Trophoblast cell (in vitro differentiated cells and primary cell): ENCODE results near the gene GABRA5.

Experiments used
- DNase-seq, 2 donors: peaks; one replicate each; pipeline ENCODE4 v3.0.0-alpha.2; 2016
- H2AFZ ChIP-seq: 2 replicates; pipeline ENCODE4 v1.6.1; 2013; ENCODE audit warnings: low read length, moderate library complexity, mild to moderate bottlenecking; ENCODE audit not compliant: insufficient read depth, poor library complexity
- H2AK5ac ChIP-seq: 2 replicates; pipeline ENCODE4 v1.6.1; 2013; ENCODE audit warnings: mild to moderate bottlenecking, low read length
- H2BK120ac ChIP-seq: 2 replicates; pipeline ENCODE4 v1.6.1; 2013; ENCODE audit warnings: low read length, mild to moderate bottlenecking, moderate library complexity; ENCODE audit not compliant: insufficient read depth, poor library complexity
- H2BK12ac ChIP-seq: 2 replicates; pipeline ENCODE4 v1.6.1; 2013; ENCODE audit warnings: mild to moderate bottlenecking, low read length, moderate library complexity
- H2BK5ac ChIP-seq: 2 replicates; pipeline ENCODE4 v1.6.1; 2013; ENCODE audit warnings: low read length, low read depth, moderate library complexity, mild to moderate bottlenecking; ENCODE audit not compliant: poor library complexity
- H3K14ac ChIP-seq: 2 replicates; pipeline ENCODE4 v1.6.1; 2013; ENCODE audit warnings: mild to moderate bottlenecking, low read length
- H3K18ac ChIP-seq: 2 replicates; pipeline ENCODE4 v1.6.1; 2013; ENCODE audit warnings: mild to moderate bottlenecking, low read length
- H3K23ac ChIP-seq: 2 replicates; pipeline ENCODE4 v1.6.1; 2013; ENCODE audit warnings: low read length
- H3K27ac ChIP-seq: 2 replicates; pipeline ENCODE4 v1.5.1; 2013; ENCODE audit warnings: low read depth, mild to moderate bottlenecking, inconsistent platforms, low read length, moderate library complexity
- H3K27me3 ChIP-seq: 2 replicates; pipeline ENCODE4 v1.6.1; 2013; ENCODE audit warnings: inconsistent platforms, mild to moderate bottlenecking, low read length, moderate library complexity; ENCODE audit not compliant: insufficient read depth
- H3K36me3 ChIP-seq, 2 experiments: 1 replicate in 1 of 2; 2 replicates in 1 of 2; pipeline ENCODE4 v1.6.1; 2013; ENCODE audit warnings: low read length in 2 of 2, mild to moderate bottlenecking in 2 of 2, moderate library complexity in 1 of 2; ENCODE audit not compliant: insufficient read depth in 2 of 2, control insufficient read depth in 1 of 2
- H3K4ac ChIP-seq: 2 replicates; pipeline ENCODE4 v1.6.1; 2013; ENCODE audit warnings: low read depth, mild to moderate bottlenecking, low read length, moderate library complexity
- H3K4me1 ChIP-seq, 2 experiments: 1 replicate in 1 of 2; 2 replicates in 1 of 2; pipeline ENCODE4 v1.6.1; 2013; ENCODE audit warnings: low read length in 2 of 2, mild to moderate bottlenecking in 2 of 2, moderate library complexity in 1 of 2; ENCODE audit not compliant: insufficient read depth in 2 of 2, control insufficient read depth in 1 of 2
- H3K4me2 ChIP-seq: 2 replicates; pipeline ENCODE4 v1.6.1; 2013; ENCODE audit warnings: inconsistent platforms, mild to moderate bottlenecking, low read length, moderate library complexity
- H3K4me3 ChIP-seq: 2 replicates; pipeline ENCODE4 v1.5.1; 2013; ENCODE audit warnings: mild to moderate bottlenecking, low read depth, low read length, inconsistent platforms
- H3K79me1 ChIP-seq: one replicate; pipeline ENCODE4 v1.6.1; 2013; ENCODE audit warnings: low read length
- H3K79me2 ChIP-seq: 2 replicates; pipeline ENCODE4 v1.6.1; 2013; ENCODE audit warnings: low read length, mild to moderate bottlenecking; ENCODE audit not compliant: control insufficient read depth, insufficient read depth, poor library complexity
- H3K9ac ChIP-seq: 2 replicates; pipeline ENCODE4 v1.6.1; 2013; ENCODE audit warnings: mild to moderate bottlenecking, low read length
- H3K9me3 ChIP-seq: 2 replicates; pipeline ENCODE4 v1.6.1; 2013; ENCODE audit warnings: low read depth, mild to moderate bottlenecking, control low read depth, inconsistent platforms, low read length; ENCODE audit not compliant: insufficient read depth
- H4K12ac ChIP-seq: 2 replicates; pipeline ENCODE4 v1.6.1; 2013; ENCODE audit warnings: low read depth, mild to moderate bottlenecking, low read length, moderate library complexity
- H4K8ac ChIP-seq: 2 replicates; pipeline ENCODE4 v1.6.1; 2013; ENCODE audit warnings: low read depth, mild to moderate bottlenecking, low read length, moderate library complexity
- H4K91ac ChIP-seq: one replicate; pipeline ENCODE4 v1.6.1; 2013; ENCODE audit warnings: low read depth, mild to moderate bottlenecking, low read length, moderate library complexity
- WGBS: extraction: QIAGEN DNeasy Blood & Tissue Kit; methylation state at CpG from one replicate; pipeline ENCODE4 v1.1.7; 2013; ENCODE audit warnings: missing lambda C conversion rate; ENCODE audit not compliant: insufficient read length, insufficient coverage; ENCODE audit errors: extremely low coverage; 5-methylcytosine and 5-hydroxymethylcytosine counted together

GABRA5 gene

DNA sequence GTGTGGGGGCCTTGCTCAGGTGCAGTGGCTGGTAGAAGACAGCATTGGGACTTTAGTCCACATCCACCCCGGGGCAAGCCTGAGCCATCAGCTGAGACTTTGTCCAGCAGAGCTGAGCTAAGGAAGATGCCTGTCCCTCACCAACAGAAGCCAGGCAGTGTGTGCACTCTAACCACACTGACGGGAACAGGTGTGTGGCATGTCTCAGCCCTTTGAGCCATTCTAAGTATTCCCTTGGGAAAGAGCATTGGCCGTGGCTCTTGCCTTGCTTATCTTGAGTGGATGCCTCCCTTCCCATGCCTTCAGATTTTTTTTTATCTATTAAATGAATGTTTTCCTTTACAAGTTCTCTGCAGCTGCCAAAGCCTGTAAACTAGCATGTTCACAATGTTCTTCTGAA is 3.5 kb downstream of the GABRA5 start:
- Histone ChIP-seq H3K79me2 (no peaks in the 10 kb centered on the region), H2BK12ac (no peak overlapping the region), H3K23ac (no peak overlapping the region), H2AFZ (no peak overlapping the region), H2BK5ac (no peak overlapping the region), H3K18ac (no peak overlapping the region), H3K79me1 (no peaks in the 10 kb centered on the region), H4K12ac (no peak overlapping the region), H3K4me1 (peaks cover 17 to 19% of the 10 kb centered on the region in 2 experiments), H3K9me3 (peaks cover 7% of the 10 kb centered on the region), H3K4ac (no peak overlapping the region), H4K91ac (no peak overlapping the region), H2AK5ac (no peak overlapping the region), H4K8ac (no peak overlapping the region), H3K9ac (no peak overlapping the region), H3K4me3 (no peak overlapping the region), H3K27ac (no peak overlapping the region), H3K14ac (no peak overlapping the region), H2BK120ac (no peak overlapping the region), H3K36me3 (no peaks in the 10 kb centered on the region), H3K27me3 (peaks cover 16% of the 10 kb centered on the region), H3K4me2 (no peak overlapping the region)
- no peak for DNase-seq
- WGBS: no CpG with 5 or more reads among the region's 3 CpGs

DNA sequence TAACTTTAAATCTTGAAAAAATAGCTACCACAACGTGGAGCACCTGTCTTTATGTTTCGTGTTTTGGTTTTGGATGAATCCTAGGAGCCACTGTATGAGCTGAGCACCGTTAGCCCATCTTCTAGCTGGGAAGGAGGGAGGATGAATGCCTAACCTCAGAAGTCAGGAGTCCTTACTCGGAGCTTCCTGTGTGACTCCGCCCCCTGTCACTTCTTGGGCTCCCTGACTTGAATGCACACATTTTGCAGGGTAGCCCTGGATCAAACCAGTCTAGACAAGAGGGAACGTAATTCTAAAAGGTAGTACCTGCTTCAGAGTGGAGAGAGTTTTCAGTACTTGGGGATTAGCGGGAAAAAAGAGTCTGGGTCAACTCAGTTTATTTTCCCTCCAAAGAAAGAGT is 5.3 kb downstream of the GABRA5 start:
- Histone ChIP-seq H2AFZ (no peak overlapping the region), H2BK120ac (no peak overlapping the region), H4K8ac (no peak overlapping the region), H3K18ac (no peak overlapping the region), H3K9me3 (peaks cover 7% of the 10 kb centered on the region), H3K79me1 (no peaks in the 10 kb centered on the region), H3K14ac (no peak overlapping the region), H2BK5ac (no peak overlapping the region), H3K79me2 (no peaks in the 10 kb centered on the region), H3K4ac (no peak overlapping the region), H3K36me3 (no peaks in the 10 kb centered on the region), H3K4me1 (peaks cover 14 to 17% of the 10 kb centered on the region in 2 experiments), H2BK12ac (no peak overlapping the region), H2AK5ac (no peak overlapping the region), H3K27me3 (peaks cover 15% of the 10 kb centered on the region), H3K23ac (no peak overlapping the region), H4K91ac (no peak overlapping the region), H3K9ac (no peak overlapping the region), H4K12ac (no peak overlapping the region), H3K4me2 (no peak overlapping the region), H3K4me3 (no peak overlapping the region), H3K27ac (no peak overlapping the region)
- no CpG with 5 or more reads among the region's 7 CpGs for WGBS
- no peak for DNase-seq

DNA sequence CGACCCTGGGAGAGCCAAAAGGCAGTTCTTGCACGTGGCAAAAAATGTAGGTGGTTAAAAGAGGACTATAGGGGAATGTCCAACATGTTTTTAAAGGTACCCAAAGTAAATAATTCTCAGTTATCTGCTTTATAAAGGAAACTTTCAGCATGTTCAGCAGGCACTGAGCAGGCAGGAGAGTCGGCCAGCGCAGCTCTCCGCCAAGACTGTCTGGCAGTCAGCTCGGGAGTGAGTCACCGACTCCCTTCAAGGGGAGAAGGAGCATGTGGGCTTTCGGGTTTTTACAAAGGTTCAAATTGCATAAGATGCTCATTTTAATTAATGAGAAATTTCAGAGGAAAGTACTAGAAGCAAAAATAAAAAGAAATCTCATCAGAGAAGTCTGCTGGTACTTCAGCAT is 7.0 kb downstream of the GABRA5 start:
- no peak overlapping the region for H4K12ac ChIP-seq
- no peak overlapping the region for H3K9ac ChIP-seq
- no peaks in the 10 kb centered on the region for H3K9me3 ChIP-seq
- no peak overlapping the region for H3K18ac ChIP-seq
- peaks cover 6 to 7% of the 10 kb centered on the region in 2 experiments for H3K4me1 ChIP-seq
- WGBS: no CpG with 5 or more reads among the region's 8 CpGs
- H3K79me1 ChIP-seq: no peaks in the 10 kb centered on the region
- no peak overlapping the region for H3K4ac ChIP-seq
- no peaks in the 10 kb centered on the region for H3K79me2 ChIP-seq
- no peak overlapping the region for H4K8ac ChIP-seq
- no peak overlapping the region for H3K14ac ChIP-seq
- H2BK5ac ChIP-seq: no peak overlapping the region
- no peak overlapping the region for H2BK120ac ChIP-seq
- no peak for DNase-seq
- H2AFZ ChIP-seq: no peak overlapping the region
- H3K4me3 ChIP-seq: no peak overlapping the region
- H4K91ac ChIP-seq: no peak overlapping the region
- H3K36me3 ChIP-seq: no peaks in the 10 kb centered on the region
- H3K23ac ChIP-seq: no peak overlapping the region
- no peak overlapping the region for H3K27ac ChIP-seq
- no peak overlapping the region for H3K4me2 ChIP-seq
- H2AK5ac ChIP-seq: no peak overlapping the region
- no peak overlapping the region for H2BK12ac ChIP-seq
- no peaks in the 10 kb centered on the region for H3K27me3 ChIP-seq

DNA sequence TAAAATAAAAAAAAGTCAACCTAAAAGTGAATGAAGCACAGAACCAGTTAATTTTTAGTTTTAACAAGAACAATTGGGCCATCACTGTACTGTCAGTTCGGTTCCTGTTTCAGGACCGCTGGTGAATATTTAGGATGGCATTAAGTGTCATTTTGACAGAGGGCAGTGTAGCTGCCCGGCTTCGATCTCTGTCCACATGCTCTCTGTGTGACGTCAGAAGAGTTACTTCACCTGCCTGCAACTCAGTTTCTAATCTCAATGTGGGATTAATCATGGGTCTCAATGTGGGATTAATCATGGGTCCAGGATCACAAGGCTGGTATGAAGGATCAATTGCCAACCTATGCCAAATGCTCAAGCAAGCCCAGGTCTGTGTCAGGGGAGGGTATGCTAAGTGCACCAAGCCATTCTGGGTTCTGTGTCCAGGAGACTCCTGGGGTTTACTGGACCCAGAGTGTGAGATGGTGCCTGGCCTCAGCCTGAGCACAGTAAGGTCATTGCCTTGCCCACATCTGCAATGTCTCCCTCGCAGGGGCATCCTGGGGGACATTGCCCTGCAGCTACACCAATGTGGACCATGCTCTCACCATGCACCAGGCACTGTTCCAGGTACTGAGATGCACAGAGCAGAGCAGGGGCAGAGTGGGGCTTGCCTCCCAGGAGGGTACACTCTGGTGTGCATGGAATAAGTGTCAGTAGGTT is 8.1 kb downstream of the GABRA5 start:
- H4K91ac ChIP-seq: no peak overlapping the region
- H3K14ac ChIP-seq: no peak overlapping the region
- no peak overlapping the region for H3K18ac ChIP-seq
- no peak overlapping the region for H2BK120ac ChIP-seq
- H2AK5ac ChIP-seq: no peak overlapping the region
- no peaks in the 10 kb centered on the region for H3K36me3 ChIP-seq
- no peaks in the 10 kb centered on the region for H3K27me3 ChIP-seq
- DNase-seq: no peak
- no peaks in the 10 kb centered on the region for H3K79me1 ChIP-seq
- H4K8ac ChIP-seq: no peak overlapping the region
- H3K4me1 ChIP-seq: peaks cover 6 to 7% of the 10 kb centered on the region in 2 experiments
- H3K4me2 ChIP-seq: no peak overlapping the region
- H2AFZ ChIP-seq: no peak overlapping the region
- no peak overlapping the region for H2BK5ac ChIP-seq
- H3K9me3 ChIP-seq: no peaks in the 10 kb centered on the region
- H3K79me2 ChIP-seq: no peaks in the 10 kb centered on the region
- H3K27ac ChIP-seq: no peak overlapping the region
- WGBS: no CpG with 5 or more reads among the region's 6 CpGs
- no peak overlapping the region for H3K23ac ChIP-seq
- no peak overlapping the region for H3K4me3 ChIP-seq
- H4K12ac ChIP-seq: no peak overlapping the region
- no peak overlapping the region for H3K9ac ChIP-seq
- no peak overlapping the region for H3K4ac ChIP-seq
- H2BK12ac ChIP-seq: no peak overlapping the region
